ENCODE results near the gene CLDN16.

Gene CLDN16

DNA sequence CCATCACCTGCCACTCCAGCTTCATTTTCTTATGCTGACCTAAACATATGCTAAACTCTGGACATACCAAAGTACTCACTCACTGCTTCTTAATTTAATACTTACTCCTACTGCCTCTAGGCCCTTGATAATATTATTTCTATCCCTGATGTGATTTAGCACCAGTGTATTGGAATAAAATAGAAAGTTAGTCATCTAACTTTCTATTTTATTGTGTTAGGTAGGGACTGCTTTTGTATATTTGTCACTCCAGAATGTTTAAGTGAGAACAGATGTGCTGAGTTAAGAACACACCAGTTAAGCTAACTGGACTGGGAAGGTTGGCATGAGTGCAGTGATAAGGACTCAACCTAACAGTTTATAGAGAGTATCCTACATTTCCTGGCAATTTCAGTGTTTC lies 6.5 kb upstream of the CLDN16 start:
- DNase-seq = no peak

GRCh38 chr3:190382082-190382481 lies 5.9 kb upstream of the CLDN16 start:
- DNase-seq = no peak

DNA sequence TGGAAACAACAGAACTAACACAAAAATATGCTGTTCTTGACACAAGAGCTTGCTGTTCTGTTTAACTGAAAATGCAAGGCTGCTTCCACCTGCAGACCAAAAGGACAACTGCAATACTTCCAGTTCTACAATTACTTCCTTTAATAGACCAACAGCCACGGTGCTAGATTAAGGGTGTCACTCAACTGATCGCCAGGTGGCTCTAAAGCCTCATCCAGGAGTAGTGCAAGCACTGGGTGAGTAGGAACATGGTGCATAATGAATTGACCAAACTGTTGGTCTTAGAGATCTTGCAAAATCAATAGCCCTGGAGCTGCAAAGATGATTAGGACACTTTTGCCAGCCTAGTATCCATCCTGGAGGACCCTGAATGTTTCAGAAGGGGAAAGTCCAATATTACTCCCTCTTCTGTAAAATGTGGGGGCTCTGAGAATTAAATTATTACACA lies 3.6 kb upstream of the CLDN16 start:
- no peak for DNase-seq

DNA sequence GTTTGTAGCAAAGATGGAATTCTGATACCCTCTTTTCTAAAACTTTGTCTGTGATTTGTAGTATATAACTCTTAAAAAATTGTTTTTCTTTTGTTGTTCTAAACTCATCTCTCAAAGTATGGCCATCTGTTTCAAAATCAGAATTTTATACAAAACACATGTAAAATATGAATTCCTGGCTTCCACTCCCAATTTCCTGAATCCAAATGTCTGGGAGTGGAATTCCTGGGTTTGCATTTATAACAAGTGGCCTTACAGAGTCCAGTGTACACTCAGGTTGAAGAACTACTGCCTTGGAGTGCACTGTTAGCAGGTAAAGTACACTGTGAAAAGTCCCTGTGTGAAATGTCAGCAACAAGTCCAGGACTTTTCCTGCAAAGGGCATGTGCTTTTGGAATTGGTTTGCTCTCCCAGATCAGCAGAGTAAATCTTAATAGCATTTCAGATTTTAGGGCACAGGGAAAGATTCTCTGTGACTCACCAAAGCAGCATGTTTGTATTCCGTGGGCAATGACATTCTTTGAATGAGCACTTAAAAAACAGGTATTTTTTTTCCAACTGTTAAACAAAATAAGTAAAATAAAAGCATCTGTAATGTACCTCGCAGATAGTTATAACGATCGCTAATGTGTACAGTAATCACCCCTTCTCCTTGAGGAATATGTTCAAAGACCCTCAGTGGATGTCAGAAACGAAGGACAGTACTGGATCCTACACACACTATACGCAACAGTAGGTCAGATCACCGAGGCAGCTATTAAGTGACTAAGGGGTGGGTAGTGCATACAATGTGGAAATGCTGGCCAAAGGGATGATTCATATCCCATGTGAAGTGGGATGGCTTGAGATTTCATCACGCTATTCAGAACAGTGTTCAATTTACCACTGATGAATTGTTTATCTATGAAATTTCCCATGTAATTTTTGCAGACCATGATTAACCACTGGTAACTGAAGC lies 2.0 kb upstream of the CLDN16 start:
- DNase-seq = no peak

DNA sequence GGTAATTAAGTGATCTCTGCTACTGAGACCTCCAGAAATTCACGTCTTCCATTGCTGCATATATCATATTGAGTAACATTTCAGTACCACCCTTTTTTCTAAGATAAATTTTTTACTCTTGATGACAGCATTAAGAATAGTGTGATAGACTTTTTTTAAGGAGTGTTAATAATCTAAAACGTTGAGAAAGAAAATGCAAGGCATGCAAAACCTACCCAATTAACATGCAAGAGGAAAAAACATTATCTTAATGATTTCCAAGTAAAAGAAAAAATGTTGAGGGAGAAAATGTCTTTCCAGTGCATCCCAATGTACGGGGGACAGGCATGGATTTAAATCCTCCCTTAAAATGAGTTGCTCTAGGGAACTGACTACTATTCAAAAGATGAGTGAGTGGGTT lies 740 bp downstream of the CLDN16 start:
- no peak for DNase-seq

DNA sequence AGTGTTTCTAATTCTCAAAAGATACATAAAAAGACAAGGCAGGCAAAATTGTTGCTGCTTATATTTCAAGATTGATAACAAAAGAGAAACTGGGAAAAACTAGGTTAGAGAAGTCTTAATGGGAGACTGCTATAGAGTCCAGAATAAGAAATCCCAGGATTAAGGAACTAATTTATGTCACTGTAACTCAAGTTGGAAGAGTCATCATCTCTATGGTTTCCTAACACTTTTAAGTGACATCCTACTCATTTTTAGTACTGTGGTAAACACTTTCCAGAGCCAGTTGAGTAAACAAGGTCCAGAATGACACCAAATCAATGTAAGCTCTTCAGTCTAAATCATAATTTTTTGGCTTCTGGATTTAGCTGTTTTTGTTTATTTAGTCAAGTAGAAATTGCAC lies 8.0 kb downstream of the CLDN16 start:
- no peak for DNase-seq

GRCh38 chr3:190397889-190398288 lies 9.9 kb downstream of the CLDN16 start:
- DNase-seq = no peak

DNA sequence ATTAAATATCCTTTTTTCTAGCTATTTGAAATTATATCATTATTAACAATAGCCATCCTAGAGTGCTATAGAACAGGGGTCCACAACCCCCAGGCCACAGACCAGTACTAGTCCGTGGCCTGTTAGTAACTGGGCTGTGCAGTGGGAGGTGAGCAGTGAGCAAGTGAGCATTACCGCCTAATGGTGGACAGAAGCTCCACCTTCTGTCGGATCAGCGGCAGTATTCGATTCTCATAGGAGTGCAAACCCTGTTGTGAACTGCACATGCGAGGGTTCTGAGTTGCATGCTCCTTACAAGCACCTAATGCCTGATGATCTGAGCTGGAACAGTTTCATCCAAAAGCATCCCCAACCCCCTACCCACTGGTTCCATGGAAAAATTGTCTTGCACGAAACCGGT lies 11.7 kb downstream of the CLDN16 start:
- DNase-seq = no peak

DNA sequence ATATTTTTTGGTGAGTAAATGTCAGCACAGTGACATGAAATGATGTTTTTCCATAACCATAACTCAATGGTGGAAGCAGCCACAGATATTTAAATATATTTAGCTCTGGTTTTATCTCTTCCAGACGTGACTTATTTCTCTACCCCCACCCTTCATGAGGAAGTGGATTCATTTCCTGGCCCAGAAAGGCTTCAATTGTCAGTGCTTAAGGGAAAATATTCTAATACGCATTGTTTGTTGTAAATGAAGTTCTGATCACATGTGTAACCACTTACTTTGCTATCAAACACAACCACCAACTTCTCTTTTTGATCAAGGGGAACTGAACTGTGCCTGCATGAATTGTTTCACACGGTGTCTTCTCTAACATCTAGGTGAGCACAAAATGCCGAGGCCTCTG lies 14.0 kb downstream of the CLDN16 start:
- DNase-seq = no peak

GRCh38 chr3:190404715-190405114 lies 16.8 kb downstream of the CLDN16 start:
- DNase-seq = no peak

DNA sequence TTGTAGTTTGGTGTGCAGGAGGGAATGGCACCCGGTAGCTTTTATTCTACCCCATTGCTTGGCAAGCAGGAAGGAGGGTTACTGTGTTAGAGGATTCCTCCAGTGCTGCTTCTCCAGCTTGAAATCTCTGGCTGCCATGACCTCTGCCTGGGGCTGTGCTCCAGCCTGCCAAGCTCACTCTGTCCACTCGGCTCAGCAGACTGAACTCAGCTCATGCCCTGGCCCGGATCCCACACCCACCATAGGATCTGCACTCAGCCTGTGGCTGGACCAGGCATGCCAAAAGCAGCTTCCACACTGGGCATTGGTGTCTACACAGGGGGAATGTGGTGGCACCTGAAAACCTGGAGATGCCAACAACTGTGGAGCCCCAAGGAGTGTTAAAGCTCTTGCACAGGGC lies 26.3 kb downstream of the CLDN16 start:
- DNase-seq = no peak

- no peak for DNase-seq
These were observed 36.1 kb downstream of the CLDN16 start for GRCh38 chr3:190424108-190424477.

GRCh38 chr3:190424478-190425439 lies 36.8 kb downstream of the CLDN16 start:
- peak; percentile 20 to 22 for DNase-seq

- no peak for DNase-seq
These were observed 37.9 kb downstream of the CLDN16 start for GRCh38 chr3:190425833-190426232.

DNA sequence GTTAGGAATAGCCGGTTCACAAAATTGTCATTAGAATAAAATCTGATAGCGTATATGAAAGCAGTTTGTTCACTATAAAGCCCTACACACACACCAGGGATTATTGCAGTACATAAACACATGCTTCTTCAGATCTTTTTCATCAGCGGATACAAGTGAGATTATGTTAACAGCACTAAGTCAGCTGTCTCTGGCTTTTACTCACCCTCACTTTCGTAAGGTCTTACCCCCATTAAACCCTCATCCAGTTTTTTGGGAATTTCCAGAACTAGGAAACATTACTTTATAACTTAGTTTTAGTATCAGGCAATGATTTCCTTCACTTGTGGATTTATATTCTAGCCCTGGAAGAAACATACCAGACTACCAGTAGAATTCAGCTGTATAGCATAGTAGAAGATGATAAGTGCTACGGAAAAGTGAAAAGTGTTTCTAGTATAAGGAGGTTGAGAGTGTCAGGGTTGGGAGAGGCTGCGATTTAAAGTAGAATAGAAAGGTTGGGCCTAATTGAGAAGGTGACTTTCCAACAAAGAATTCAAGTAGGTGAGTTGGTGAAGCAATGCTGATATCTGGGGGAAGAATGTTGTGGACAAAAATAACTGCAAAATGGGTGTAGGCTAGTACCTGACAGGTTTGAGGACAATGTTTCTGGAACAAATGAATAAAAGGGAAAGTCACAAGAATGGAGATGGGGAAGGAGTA lies 39.0 kb downstream of the CLDN16 start:
- no peak for DNase-seq

DNA sequence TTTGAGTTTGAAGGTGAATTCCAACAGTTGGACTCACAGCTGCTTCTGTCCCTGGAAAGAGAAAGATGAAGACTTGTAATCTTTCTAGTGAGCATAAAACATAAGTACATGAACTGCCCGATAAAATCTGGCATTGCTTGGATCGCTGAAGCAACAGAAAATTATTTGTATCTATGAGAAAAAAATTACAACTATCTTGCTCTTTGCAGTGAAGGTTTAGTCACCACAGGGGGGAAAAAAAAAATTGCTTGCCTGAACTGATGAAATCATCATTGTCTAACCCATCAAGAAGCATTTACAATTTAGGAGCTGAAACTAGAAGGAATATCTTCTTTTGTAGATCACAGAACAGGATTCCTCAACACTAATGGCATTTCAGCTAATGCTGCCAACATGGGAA lies 41.7 kb downstream of the CLDN16 start:
- DNase-seq = no peak

DNA sequence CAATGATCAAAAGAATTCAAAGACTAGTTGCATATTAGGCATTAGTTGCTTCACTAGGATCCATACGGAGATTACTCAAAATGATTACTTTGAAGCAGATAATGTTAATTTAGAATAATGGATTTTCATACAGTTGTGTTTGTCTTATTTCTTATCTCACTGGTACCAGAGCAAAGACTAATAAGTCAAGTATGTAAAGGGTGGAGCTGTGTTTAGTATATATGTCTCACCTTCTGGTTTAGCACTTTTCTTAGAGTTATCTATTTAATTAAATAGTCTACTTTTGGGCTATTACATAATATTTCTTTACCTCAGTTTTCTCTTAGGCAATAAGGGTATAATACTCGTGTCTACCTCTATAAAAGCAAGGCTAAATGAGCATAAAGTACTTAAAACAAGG lies 42.9 kb downstream of the CLDN16 start:
- DNase-seq = no peak

DNA sequence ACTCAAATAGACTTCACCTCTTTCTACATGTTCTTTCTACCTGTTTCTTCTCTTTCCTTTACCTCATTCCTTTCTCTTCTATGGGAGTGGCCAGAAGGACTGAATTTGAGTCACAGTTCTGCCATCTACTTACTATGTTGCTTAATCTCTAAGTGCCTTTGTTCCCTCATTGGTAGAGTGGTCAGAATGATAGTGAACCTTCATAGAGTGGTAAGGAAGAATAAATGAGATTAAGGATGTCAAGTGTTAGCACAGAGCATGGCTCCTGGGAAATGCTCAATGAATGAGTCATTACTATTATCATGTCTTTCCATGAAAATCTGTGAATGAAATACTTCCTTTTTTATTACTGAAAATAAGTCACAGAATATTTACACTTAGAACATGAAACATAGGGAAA lies 44.3 kb downstream of the CLDN16 start:
- DNase-seq = no peak

GRCh38 chr3:190433626-190434025 lies 45.7 kb downstream of the CLDN16 start:
- no peak for DNase-seq

- DNase-seq = no peak
These were observed 47.7 kb downstream of the CLDN16 start for GRCh38 chr3:190435618-190436017.

DNA sequence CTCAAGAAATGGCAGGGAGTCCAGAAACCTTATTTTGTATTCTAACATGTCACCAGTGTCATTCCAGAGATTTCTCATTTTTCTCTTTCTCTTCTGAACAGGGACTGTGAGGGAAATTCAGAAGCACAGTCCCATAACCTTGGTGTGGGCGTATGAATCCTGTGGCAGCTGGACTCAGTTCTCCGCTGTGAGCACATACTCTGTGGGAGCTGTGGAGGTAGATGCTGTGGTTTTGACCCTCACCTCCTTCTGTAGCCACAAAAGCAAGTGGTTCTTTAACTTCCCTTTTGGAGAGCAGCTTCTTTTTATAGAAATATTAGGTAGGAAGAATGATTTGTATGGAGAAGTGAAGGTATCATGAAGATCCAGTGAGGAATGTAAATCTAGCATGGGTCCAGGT lies 48.4 kb downstream of the CLDN16 start:
- DNase-seq = no peak

DNA sequence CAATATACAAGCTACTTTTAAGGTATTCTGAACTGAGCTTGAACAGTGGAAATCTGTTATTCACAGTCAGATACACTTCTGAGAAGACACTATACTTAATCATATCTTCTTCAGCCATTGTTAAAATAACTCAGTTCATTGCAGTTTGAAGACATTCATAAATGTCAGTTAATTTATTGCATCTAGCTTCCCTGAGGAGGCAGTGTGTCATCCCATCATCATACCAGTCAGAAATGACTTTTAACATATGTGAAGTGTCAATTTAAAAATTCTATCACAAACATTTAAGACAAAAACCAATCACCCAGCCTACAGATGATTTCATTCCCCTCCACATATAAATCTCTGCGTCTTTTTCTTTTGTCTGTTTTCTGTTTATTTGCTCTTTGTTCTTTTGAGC lies 54.3 kb downstream of the CLDN16 start:
- DNase-seq = no peak

DNA sequence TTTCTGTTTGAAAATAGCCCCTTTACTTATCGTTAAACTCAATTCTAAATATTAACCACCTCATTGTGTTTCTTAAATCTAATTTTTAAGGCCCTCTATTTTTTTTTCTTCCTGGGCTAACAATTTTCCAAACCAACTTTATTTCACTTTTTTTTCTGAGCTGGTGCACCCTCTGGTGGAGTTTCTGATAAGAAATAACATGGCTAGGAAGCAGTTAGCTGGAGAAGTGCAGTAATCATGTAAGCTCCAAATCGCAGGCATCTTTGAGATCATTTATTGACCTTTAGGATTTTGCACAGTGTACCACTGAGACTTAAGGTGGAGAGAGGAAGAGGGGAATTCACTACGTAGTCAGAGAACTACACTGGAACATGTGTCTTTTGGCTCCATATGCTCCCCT lies 55.3 kb downstream of the CLDN16 start:
- DNase-seq = no peak
